GM21576 (cell line): ENCODE results near the gene ARHGAP30.

Source experiments
- ATAC-seq: cut with Tn5 transposase; IDR thresholded peaks from one replicate; pipeline ENCODE4 v1.9.1; 2021; ENCODE audit warnings: mild to moderate bottlenecking, moderate library complexity; ENCODE audit not compliant: unreplicated experiment

Gene ARHGAP30

GRCh38 chr1:161091796-161092507, 22.3 kb upstream of the ARHGAP30 start:
- no peak for ATAC-seq

- ATAC-seq: no peak
Observed at GRCh38 chr1:161091093-161091492, 21.4 kb upstream of the ARHGAP30 start.

DNA sequence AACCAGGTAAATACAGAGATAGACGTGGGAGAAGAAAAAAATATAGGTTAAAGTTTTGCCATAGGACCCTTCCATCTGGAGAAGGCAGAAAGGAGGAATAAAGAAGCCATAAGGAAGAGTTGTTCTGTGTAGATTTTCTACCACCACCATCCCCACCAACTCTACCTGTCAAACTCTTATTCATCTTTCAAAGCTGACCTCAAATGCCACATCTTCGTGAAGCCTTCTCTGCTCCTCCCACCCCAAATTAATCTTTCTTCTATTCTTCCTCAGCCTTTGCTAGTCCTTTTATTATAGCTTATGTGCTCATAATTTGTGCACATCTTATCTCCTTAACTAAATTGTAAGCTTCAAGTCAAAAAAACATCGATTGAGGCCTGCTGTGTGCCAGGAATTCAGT, 20.9 kb upstream of the ARHGAP30 start:
- ATAC-seq: no peak

GRCh38 chr1:161089938-161090337, 20.2 kb upstream of the ARHGAP30 start:
- ATAC-seq: no peak

DNA sequence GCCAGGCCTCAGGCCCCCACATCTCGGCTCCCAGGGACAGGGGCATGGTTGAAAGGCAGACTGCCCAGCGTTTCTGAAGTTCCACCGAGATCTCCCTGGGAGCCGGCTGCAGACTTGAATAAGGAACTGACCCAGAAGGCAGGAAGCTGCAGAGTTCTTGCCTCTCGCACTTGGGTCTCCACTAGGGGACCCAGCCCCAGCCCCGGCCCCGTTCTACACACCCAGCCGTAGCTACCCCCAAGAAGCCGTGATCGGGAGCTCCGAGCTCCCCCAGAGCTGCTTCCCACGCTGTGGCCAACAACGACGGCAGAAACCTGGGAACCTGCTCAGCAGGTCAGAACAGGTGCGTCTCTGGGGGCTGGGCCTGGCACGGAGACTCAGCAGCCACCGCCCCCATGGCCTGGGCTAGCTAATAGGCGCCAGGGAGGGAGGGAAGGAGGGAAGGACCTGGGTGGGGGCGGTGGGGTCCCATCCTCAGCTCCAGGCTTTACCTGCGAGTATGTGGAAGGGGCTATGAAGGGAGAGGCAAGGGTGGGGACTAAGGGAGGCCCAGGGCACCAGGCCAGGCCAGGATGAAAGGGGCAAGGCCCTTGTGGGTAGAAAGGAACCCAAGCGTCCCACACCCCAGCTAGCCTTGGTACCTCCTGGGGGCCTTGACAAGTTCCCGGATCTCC, 19.7 kb upstream of the ARHGAP30 start, which contains the start of gene NECTIN4:
NECTIN4 (minus strand) TSS at position 308 of the 674 bp plus-strand sequence; CDS start at position 46, 262 bp downstream.
- ATAC-seq: no peak

- no peak for ATAC-seq
Observed at GRCh38 chr1:161088587-161089110, 19.0 kb upstream of the ARHGAP30 start.

DNA sequence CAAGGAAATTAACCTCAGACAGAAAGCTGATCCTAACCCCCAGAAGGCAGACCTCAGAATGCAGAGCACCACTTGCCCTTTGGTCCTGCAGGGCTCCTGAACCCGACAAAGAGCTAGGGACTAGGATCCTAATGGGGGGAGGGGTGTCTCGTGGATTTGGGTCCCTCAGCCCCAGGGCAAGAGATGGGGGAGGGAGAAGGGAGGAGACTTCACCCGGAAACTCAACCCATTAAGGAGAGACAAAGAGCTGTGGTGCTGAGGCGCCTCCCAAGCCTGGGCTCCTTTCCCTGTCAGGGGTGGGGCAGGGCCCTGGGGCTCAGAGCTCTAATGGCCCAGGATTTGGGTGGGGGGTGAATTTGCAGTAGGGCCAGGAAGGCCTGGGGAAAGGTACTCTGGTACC, 16.8 kb upstream of the ARHGAP30 start:
- ATAC-seq: no peak

DNA sequence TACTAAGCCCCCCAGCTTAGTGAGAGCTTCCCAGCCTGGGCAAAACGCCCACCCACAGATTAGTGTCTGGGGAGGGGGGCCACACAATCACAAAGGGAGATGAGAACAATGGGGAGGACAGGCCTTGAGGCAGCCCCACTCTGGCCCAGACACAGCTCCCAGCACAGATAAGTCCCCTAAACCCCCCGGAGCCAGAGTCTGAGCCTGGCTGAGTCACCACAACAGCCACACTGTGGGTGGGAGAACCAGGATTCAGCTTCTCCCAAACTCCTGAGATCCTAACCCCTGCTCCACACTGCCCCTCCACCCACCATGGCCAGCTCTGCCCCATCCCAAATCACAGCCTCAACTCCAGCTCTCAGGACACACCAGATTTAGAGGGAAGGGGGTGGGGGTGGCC, 15.5 kb upstream of the ARHGAP30 start:
- no peak for ATAC-seq

DNA sequence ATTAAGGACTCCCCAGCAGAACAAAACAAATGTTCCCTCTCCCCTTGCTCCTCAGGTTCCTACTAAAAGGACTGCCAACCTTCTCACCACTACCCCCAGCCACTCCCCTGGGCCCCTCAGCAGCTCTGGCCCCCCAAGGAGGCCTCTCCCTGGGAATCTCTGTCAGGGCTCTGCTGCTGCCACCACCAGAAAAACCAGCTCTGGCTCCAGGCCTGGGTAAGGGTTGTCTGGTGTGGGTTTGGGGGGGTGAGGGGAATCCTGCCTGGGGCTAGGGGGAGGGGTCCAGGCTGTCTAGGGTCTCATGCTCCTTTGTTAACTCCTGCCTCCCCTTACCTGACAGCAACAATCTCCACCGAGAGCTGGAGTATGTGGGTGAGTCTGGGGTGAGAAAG, 14.9 kb upstream of the ARHGAP30 start:
- no peak for ATAC-seq

GRCh38 chr1:161083748-161084596, 14.3 kb upstream of the ARHGAP30 start:
- ATAC-seq: no peak

GRCh38 chr1:161082996-161083747, 13.5 kb upstream of the ARHGAP30 start:
- ATAC-seq: no peak

DNA sequence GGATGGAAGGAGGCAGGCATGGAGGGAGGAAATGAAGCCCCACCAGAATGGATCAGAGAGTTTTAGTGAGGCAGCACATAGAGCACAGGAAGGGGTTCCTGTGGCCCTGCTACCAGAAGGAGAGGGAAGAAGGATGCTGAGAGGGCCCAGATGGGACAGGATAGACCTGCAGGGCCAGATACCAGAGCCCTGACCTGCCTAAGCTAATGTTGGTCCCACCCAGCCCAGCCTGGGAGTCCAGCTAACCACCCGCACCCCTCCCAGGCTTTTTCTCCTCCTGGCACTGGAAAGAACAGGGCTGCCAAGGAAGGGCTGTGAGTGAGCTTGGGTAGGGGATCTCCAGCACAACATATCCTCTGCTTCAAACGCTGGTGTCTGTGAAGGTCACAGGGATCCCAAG, 12.8 kb upstream of the ARHGAP30 start:
- ATAC-seq: no peak

DNA sequence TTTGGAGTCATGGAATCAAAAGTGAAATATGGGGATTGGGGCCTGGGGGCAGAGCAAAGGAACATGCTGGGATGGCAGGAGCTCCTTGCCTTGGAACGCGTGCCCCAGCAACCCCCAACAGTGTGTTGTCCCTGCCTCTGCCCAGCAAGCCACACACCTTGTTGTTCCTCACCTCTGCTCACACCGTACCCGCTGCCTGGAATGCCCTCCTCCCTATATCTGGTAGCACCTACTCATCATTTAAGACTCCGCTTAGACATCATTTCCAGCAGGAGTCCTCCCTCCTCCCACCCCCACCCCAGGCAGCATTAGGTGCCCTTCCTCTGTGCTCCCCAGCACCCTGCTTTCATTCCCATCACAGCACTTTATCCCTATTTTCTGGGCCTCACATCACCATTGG, 11.8 kb upstream of the ARHGAP30 start:
- ATAC-seq: no peak

DNA sequence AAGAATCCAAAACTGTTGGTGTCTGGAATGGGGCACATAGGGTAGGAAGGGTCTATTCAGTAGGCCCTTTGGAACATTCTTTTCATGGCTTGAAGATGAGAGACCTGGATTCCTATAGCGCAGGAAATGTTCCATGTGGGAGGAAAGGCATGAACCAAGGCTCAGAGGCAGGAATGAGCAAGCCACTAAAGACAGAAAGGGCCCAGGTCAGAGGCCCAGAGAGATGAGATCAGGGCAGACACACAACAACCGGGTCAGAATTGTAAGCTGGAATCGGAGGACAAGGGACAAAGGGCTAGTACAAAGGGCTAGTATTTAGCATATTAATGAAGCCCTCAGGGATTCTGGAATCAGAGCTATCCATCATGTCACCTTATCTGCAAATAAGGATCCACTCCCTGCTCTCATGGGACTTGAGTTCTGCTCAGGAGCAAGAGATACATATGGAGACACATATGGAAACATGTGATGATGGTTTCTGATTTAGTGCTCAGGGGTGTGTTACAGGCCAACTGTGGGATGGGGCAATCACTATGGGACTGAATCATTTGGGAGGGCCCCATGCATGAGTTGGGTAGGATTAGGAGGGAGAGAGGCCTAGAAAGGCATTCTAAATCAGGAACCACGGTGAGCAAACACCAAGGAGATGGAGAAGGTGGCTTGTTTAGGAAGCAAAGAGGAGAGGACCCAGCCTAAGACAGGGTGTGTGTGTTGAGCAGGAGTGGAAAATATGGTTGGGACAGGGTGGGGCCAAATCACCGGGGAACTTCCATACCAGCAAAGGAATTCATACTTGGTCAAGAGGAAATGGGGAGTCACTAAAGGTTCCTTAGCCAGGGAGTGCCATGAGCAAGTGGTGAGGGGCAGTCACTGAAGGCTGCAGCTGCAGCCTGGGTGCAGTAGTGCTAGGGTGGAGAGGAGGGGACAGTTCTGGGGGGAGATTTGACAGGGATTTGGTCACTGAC, 11.0 kb upstream of the ARHGAP30 start:
- no peak for ATAC-seq

- no peak for ATAC-seq
Observed at GRCh38 chr1:161079436-161080110, 9.9 kb upstream of the ARHGAP30 start.

- ATAC-seq: no peak
Observed at GRCh38 chr1:161077426-161077825, 7.7 kb upstream of the ARHGAP30 start.

DNA sequence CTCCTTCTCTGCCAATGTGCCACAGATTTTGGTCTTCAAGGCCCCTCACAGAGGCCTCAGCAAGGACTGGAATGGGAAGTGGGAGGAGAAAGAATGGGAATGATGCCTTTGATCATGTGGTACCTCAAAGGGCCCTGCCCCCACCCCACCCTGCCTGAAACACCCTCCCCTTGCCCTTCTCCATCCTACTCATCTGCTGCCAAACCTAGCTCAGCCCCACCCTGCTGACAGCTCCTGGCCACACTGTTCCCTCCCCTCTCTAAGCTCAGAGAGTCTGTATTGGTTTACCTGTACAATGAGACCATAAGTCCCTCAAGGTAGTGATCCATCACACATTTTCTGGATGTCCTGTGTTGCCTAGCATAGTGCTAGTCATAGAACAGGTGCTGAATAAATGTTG, 6.7 kb upstream of the ARHGAP30 start:
- ATAC-seq: no peak

DNA sequence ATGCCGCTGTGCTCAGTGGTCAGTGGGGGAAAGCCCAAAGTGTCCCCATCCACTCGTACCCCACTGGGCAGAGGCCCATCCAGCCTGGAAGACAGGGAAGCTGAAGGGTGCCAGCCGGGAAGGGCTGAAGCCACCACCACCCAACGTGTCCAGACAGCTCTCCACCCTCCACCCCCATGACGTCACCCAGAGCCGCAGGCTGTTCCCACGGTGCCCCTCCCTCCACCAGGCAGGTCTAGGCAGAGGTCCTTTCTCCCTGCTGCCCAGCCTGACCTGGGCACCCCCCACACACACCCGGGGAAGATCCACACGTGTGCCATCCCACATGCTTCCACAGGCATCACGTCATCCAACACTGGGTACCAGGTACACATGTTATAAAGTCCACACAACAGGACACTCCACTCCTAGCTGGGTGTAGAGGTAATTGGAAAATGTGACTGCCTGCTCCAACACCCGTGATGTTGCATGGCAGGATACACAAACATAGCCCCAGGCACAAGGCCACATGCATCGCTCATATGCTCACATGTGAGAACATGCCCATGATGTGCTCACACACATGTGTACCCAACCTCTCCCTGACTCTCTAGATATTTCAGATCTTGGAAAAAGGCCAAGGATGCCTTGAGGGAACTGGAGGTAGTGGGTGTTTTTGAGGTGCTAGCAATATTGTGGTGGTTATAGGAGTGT, 5.1 kb upstream of the ARHGAP30 start:
- ATAC-seq: no peak
